HG03064 (cell line): ENCODE measurements around the gene SPRR4.

ENCODE experiments used
- ATAC-seq: cut with Tn5 transposase; IDR thresholded peaks from one replicate; pipeline ENCODE4 v1.9.1; 2021; ENCODE audit warnings: low read depth; ENCODE audit not compliant: unreplicated experiment

The SPRR4 gene

GRCh38 chr1:152970495-152970894 lies at the start of gene SPRR4:
TSS of gene SPRR4 (plus strand) at chr1:152970648. CDS start at chr1:152971891, 1,243 bp downstream.
- no peak for ATAC-seq

GRCh38 chr1:152924191-152924590 lies 46.3 kb upstream of the SPRR4 start:
- ATAC-seq = no peak

- ATAC-seq = no peak
Observed at GRCh38 chr1:152926091-152926490, 44.4 kb upstream of the SPRR4 start.

- ATAC-seq = no peak
Observed at GRCh38 chr1:152928671-152929070, 41.8 kb upstream of the SPRR4 start.

GRCh38 chr1:152932170-152932811 lies 38.2 kb upstream of the SPRR4 start:
- no peak for ATAC-seq

- ATAC-seq = no peak
Observed at GRCh38 chr1:152933196-152933595, 37.3 kb upstream of the SPRR4 start.

- no peak for ATAC-seq
Observed at GRCh38 chr1:152940614-152941013, 29.8 kb upstream of the SPRR4 start.

GRCh38 chr1:152941037-152941711 lies 29.3 kb upstream of the SPRR4 start:
- ATAC-seq = no peak

GRCh38 chr1:152942161-152942560 lies 28.3 kb upstream of the SPRR4 start:
- no peak for ATAC-seq

- ATAC-seq = no peak
Observed at GRCh38 chr1:152946248-152946647, 24.2 kb upstream of the SPRR4 start.

GRCh38 chr1:152946651-152947256 lies 23.7 kb upstream of the SPRR4 start, which contains the start of gene SPRR5:
TSS of gene SPRR5 (plus strand) at chr1:152947206. CDS start at chr1:152948555, 1,349 bp downstream.
- no peak for ATAC-seq

GRCh38 chr1:152951711-152952110 lies 18.7 kb upstream of the SPRR4 start:
- no peak for ATAC-seq

GRCh38 chr1:152953761-152954160 lies 16.7 kb upstream of the SPRR4 start:
- ATAC-seq = no peak

GRCh38 chr1:152954436-152954835 lies 16.0 kb upstream of the SPRR4 start:
- no peak for ATAC-seq

- ATAC-seq = no peak
Observed at GRCh38 chr1:152957561-152957960, 12.9 kb upstream of the SPRR4 start.

GRCh38 chr1:152959273-152959672 lies 11.2 kb upstream of the SPRR4 start:
- no peak for ATAC-seq

GRCh38 chr1:152959801-152960451 lies 10.5 kb upstream of the SPRR4 start:
- no peak for ATAC-seq

- ATAC-seq = no peak
Observed at GRCh38 chr1:152960452-152961044, 9.9 kb upstream of the SPRR4 start.

- ATAC-seq = no peak
Observed at GRCh38 chr1:152961226-152961891, 9.1 kb upstream of the SPRR4 start.

- no peak for ATAC-seq
Observed at GRCh38 chr1:152962876-152963415, 7.5 kb upstream of the SPRR4 start.
